ENCODE results near the gene HNF1B. TPM values are rescaled to one million over a fixed set of nuclear protein-coding genes. Genes with fewer than 3 reads are reported as not detected.

Gene HNF1B
- total RNA-seq, 1 experiment from 2014 or later = not detected

GRCh38 chr17:37664214-37664613 lies 80.6 kb downstream of the HNF1B start:
- ChIA-PET CTCF (interaction anchor here (0.5 to 1.0 kb wide), 3 partner anchors 13 to 106 kb away, joined by 3 to 4 read pairs (median 3); no protein-coding TSS in a partner anchor), POLR2A (no interaction called here)
- BruUV-seq (replicated peaks) = no TSS peak
- TF ChIP-seq CTCF (IDR thresholded peaks at IDR 0.05; ENCODE audit: unreplicated experiment) = no peak
- Mint-ChIP-seq H3K36me3 (ENCODE audit: insufficient read depth, unreplicated experiment) (no peaks in the 10 kb centered on the region), H3K27me3 (ENCODE audit: insufficient read depth, unreplicated experiment) (no peaks in the 10 kb centered on the region), H3K27ac (ENCODE audit: low read depth, unreplicated experiment) (no peak overlapping the region), H3K4me1 (ENCODE audit: insufficient read depth, unreplicated experiment) (no peaks in the 10 kb centered on the region), H3K9me3 (ENCODE audit: unreplicated experiment) (no peaks in the 10 kb centered on the region), H3K4me3 (ENCODE audit: unreplicated experiment) (no peak overlapping the region)
- no peak for DNase-seq (ENCODE audit: unreplicated experiment)
- intact Hi-C loops (cut with micrococcal nuclease) = no loop called here

- Mint-ChIP-seq H3K9me3 (ENCODE audit: unreplicated experiment) (no peaks in the 10 kb centered on the region), H3K4me3 (ENCODE audit: unreplicated experiment) (no peak overlapping the region), H3K36me3 (ENCODE audit: insufficient read depth, unreplicated experiment) (no peaks in the 10 kb centered on the region), H3K27me3 (ENCODE audit: insufficient read depth, unreplicated experiment) (no peaks in the 10 kb centered on the region), H3K27ac (ENCODE audit: low read depth, unreplicated experiment) (no peak overlapping the region), H3K4me1 (ENCODE audit: insufficient read depth, unreplicated experiment) (no peaks in the 10 kb centered on the region)
- no peak for TF ChIP-seq CTCF (IDR thresholded peaks at IDR 0.05; ENCODE audit: unreplicated experiment)
- CTCF ChIA-PET = interaction anchor here (0.6 to 1.4 kb wide), 3 partner anchors 8 to 9 kb away, joined by 3 to 4 read pairs (median 3); no protein-coding TSS in a partner anchor
- POLR2A ChIA-PET = no interaction called here
- no TSS peak for BruUV-seq (replicated peaks)
- intact Hi-C loops (cut with micrococcal nuclease) = no loop called here
- no peak for DNase-seq (ENCODE audit: unreplicated experiment)
These were observed 82.5 kb downstream of the HNF1B start for GRCh38 chr17:37662353-37662752.

- Mint-ChIP-seq H3K36me3 (ENCODE audit: insufficient read depth, unreplicated experiment) (no peaks in the 10 kb centered on the region), H3K27ac (ENCODE audit: low read depth, unreplicated experiment) (no peak overlapping the region), H3K4me3 (ENCODE audit: unreplicated experiment) (no peak overlapping the region), H3K9me3 (ENCODE audit: unreplicated experiment) (no peaks in the 10 kb centered on the region), H3K4me1 (ENCODE audit: insufficient read depth, unreplicated experiment) (no peaks in the 10 kb centered on the region), H3K27me3 (ENCODE audit: insufficient read depth, unreplicated experiment) (no peaks in the 10 kb centered on the region)
- DNase-seq (ENCODE audit: unreplicated experiment) = no peak
- no TSS peak for BruUV-seq (replicated peaks)
- ChIA-PET POLR2A (interaction anchor here (0.6 kb wide), 1 partner anchor 13 kb away, joined by 3 read pairs; no protein-coding TSS in a partner anchor), CTCF (interaction anchor here (1.2 to 1.4 kb wide), 2 partner anchors 10 to 11 kb away, joined by 3 to 5 read pairs; no protein-coding TSS in a partner anchor)
- intact Hi-C loops (cut with micrococcal nuclease) = no loop called here
- no peak for TF ChIP-seq CTCF (IDR thresholded peaks at IDR 0.05; ENCODE audit: unreplicated experiment)
These were observed 83.4 kb downstream of the HNF1B start for GRCh38 chr17:37661400-37662014.

GRCh38 chr17:37659925-37660324 lies 84.9 kb downstream of the HNF1B start:
- Mint-ChIP-seq H3K4me3 (ENCODE audit: unreplicated experiment) (no peak overlapping the region), H3K27ac (ENCODE audit: low read depth, unreplicated experiment) (no peak overlapping the region), H3K9me3 (ENCODE audit: unreplicated experiment) (no peaks in the 10 kb centered on the region), H3K4me1 (ENCODE audit: insufficient read depth, unreplicated experiment) (no peaks in the 10 kb centered on the region), H3K27me3 (ENCODE audit: insufficient read depth, unreplicated experiment) (no peaks in the 10 kb centered on the region), H3K36me3 (ENCODE audit: insufficient read depth, unreplicated experiment) (no peaks in the 10 kb centered on the region)
- BruUV-seq (replicated peaks) = no TSS peak
- intact Hi-C loops (cut with micrococcal nuclease) = no loop called here
- CTCF ChIA-PET = interaction anchor here (1.0 kb wide), 1 partner anchor 9 kb away, joined by 3 read pairs; no protein-coding TSS in a partner anchor
- DNase-seq (ENCODE audit: unreplicated experiment) = no peak
- no peak for TF ChIP-seq CTCF (IDR thresholded peaks at IDR 0.05; ENCODE audit: unreplicated experiment)
- POLR2A ChIA-PET = interaction anchor here (0.7 to 2.4 kb wide), 3 partner anchors 9 to 16 kb away, joined by 3 to 7 read pairs (median 4); partner anchors contain the start of gene DDX52

All from MCF 10A (cell line).